H1 (cell line): ENCODE results near the gene MRFAP1. TPM values are rescaled to one million over a fixed set of nuclear protein-coding genes. Genes with fewer than 3 reads are reported as not detected.
A peak's percentile ranks its signal among the peaks of the same experiment; 100 is the strongest.

ENCODE experiments used
- CTCF ChIA-PET: fragments of 300-600 bp; sonication (Branson Sonifier 250); formaldehyde crosslinking; loops from one replicate; lab custom pipeline; 2021; ENCODE audit not compliant: partially characterized antibody; lab: Charles Lee
- POLR2A ChIA-PET: fragments of 300-600 bp; sonication (Branson Sonifier 250); formaldehyde crosslinking; loops from one replicate; lab custom pipeline; 2021; ENCODE audit warnings: inconsistent platforms; ENCODE audit not compliant: partially characterized antibody; lab: Charles Lee
- DNase-seq, 2 experiments: peaks; one replicate each; pipeline versions ENCODE4 v3.0.0 to v3.0.0-alpha.2; 2010 to 2022; ENCODE audit warnings: low spot score in 2 of 2, low read depth in 1 of 2, mixed read lengths in 1 of 2
- FAIRE-seq: peaks from 2 replicates; lab custom pipeline; 2011; peaks lifted over from hg19 to GRCh38; lab: Jason Lieb, UNC
- H2AFZ ChIP-seq: 2 replicates; pipeline ENCODE4 v1.8.1; 2012; ENCODE audit warnings: low read length, inconsistent platforms
- H2AK5ac ChIP-seq: 2 replicates; pipeline ENCODE4 v1.6.1; 2013; ENCODE audit warnings: low read depth, low read length
- H2BK120ac ChIP-seq: replicated peaks from 2 replicates; pipeline ENCODE3; 2013; ENCODE audit warnings: low read depth, low read length, inconsistent platforms
- H2BK12ac ChIP-seq: 2 replicates; pipeline ENCODE4 v1.6.1; 2013; ENCODE audit warnings: low read depth, low read length
- H2BK15ac ChIP-seq: 2 replicates; pipeline ENCODE4 v1.6.1; 2013; ENCODE audit warnings: low read length
- H2BK20ac ChIP-seq: 2 replicates; pipeline ENCODE4 v1.6.1; 2013; ENCODE audit warnings: low read length
- H2BK5ac ChIP-seq: 2 replicates; pipeline ENCODE4 v1.6.1; 2013; ENCODE audit warnings: low read depth, low read length
- H3K14ac ChIP-seq: 2 replicates; pipeline ENCODE4 v1.6.1; 2013; ENCODE audit warnings: inconsistent platforms; ENCODE audit not compliant: insufficient read length
- H3K18ac ChIP-seq: 2 replicates; pipeline ENCODE4 v1.6.1; 2013; ENCODE audit warnings: low read length; ENCODE audit errors: extremely low read depth
- H3K23ac ChIP-seq: 2 replicates; pipeline ENCODE4 v1.6.1; 2013; ENCODE audit warnings: inconsistent platforms; ENCODE audit not compliant: insufficient read length
- H3K23me2 ChIP-seq: 2 replicates; pipeline ENCODE4 v1.6.1; 2013; ENCODE audit warnings: low read depth, low read length
- H3K27ac ChIP-seq: 2 replicates; pipeline ENCODE4 v1.6.1; 2011; ENCODE audit warnings: low read depth, low read length, inconsistent platforms
- H3K27me3 ChIP-seq, 4 experiments: replicated peaks in 1 of 4; 1 replicate in 1 of 4; 2 replicates in 3 of 4; pipeline versions ENCODE4 v1.6.1 to v1.8.1; 2011 to 2013; ENCODE audit warnings: low read length in 3 of 4, mild to moderate bottlenecking in 3 of 4, inconsistent platforms in 2 of 4, mixed read lengths in 2 of 4, moderate library complexity in 1 of 4; ENCODE audit not compliant: control insufficient read depth in 3 of 4, insufficient read depth in 3 of 4; ENCODE audit errors: extremely low read depth in 1 of 4
- H3K36me3 ChIP-seq, 4 experiments: 2 replicates each; pipeline versions ENCODE4 v1.6.1 to v1.8.1; 2011 to 2013; ENCODE audit warnings: mild to moderate bottlenecking in 4 of 4, low read length in 3 of 4, moderate library complexity in 2 of 4, control low read depth in 1 of 4, inconsistent platforms in 1 of 4; ENCODE audit not compliant: insufficient read depth in 4 of 4, control insufficient read depth in 2 of 4
- H3K4ac ChIP-seq: replicated peaks from 2 replicates; pipeline ENCODE3; 2013; ENCODE audit warnings: low read length, low read depth, mixed read lengths, inconsistent platforms; ENCODE audit not compliant: insufficient read length
- H3K4me1 ChIP-seq, 4 experiments: replicated peaks in 1 of 4; 1 replicate in 1 of 4; 2 replicates in 3 of 4; pipeline versions ENCODE4 v1.6.1 to v1.8.1; 2011 to 2013; ENCODE audit warnings: low read length in 3 of 4, inconsistent platforms in 2 of 4, mixed read lengths in 1 of 4; ENCODE audit not compliant: insufficient read depth in 4 of 4, control insufficient read depth in 3 of 4
- H3K4me2 ChIP-seq, 2 experiments: 2 replicates each; pipeline versions ENCODE4 v1.6.1 to v1.8.1; 2011 to 2013; ENCODE audit warnings: low read depth in 2 of 2, low read length in 2 of 2, control low read depth in 1 of 2, inconsistent platforms in 1 of 2, mild to moderate bottlenecking in 1 of 2; ENCODE audit not compliant: insufficient read depth in 1 of 2
- H3K4me3 ChIP-seq, 4 experiments: fragments of 200-600, 300-600 bp in 1 of 4; sonication (generic), shearing (Covaris generic), sonication (Bioruptor Twin) in 1 of 4; 2 replicates each; pipeline versions ENCODE4 v1.5.1 to v1.8.1; 2011 to 2016; ENCODE audit warnings: low read length in 4 of 4, low read depth in 3 of 4, control low read depth in 2 of 4, inconsistent platforms in 2 of 4, mild to moderate bottlenecking in 2 of 4, mixed read lengths in 1 of 4, moderate library complexity in 1 of 4; ENCODE audit not compliant: insufficient read depth in 2 of 4; ENCODE audit errors: extremely low read depth in 1 of 4
- H3K56ac ChIP-seq: replicated peaks from 2 replicates; pipeline ENCODE3; 2013; ENCODE audit warnings: low read depth, mild to moderate bottlenecking, mixed read lengths, low read length, inconsistent platforms; ENCODE audit not compliant: insufficient read length
- H3K79me1 ChIP-seq: 2 replicates; pipeline ENCODE4 v1.6.1; 2013; ENCODE audit warnings: low read depth, low read length, control low read depth
- H3K79me2 ChIP-seq, 2 experiments: 2 replicates each; pipeline versions ENCODE4 v1.6.1 to v1.8.1; 2012 to 2013; ENCODE audit warnings: low read length in 2 of 2, mild to moderate bottlenecking in 2 of 2, inconsistent platforms in 1 of 2; ENCODE audit not compliant: insufficient read depth in 2 of 2, control insufficient read depth in 1 of 2
- H3K9ac ChIP-seq, 4 experiments: replicated peaks in 1 of 4; 1 replicate in 1 of 4; 2 replicates in 3 of 4; pipeline versions ENCODE4 v1.6.1 to v1.8.1; 2011 to 2013; ENCODE audit warnings: low read depth in 3 of 4, low read length in 3 of 4, control low read depth in 2 of 4, mild to moderate bottlenecking in 2 of 4, moderate library complexity in 2 of 4, inconsistent platforms in 1 of 4; ENCODE audit errors: extremely low read depth in 1 of 4
- H3K9me3 ChIP-seq, 2 experiments: 2 replicates each; pipeline versions ENCODE4 v1.6.1 to v1.8.1; 2012 to 2013; ENCODE audit warnings: mild to moderate bottlenecking in 2 of 2, moderate library complexity in 2 of 2, control low read depth in 1 of 2, inconsistent platforms in 1 of 2, low read depth in 1 of 2, low read length in 1 of 2, mixed read lengths in 1 of 2; ENCODE audit not compliant: insufficient read depth in 2 of 2
- H4K20me1 ChIP-seq, 2 experiments: replicated peaks in 1 of 2; 2 replicates each; pipeline versions ENCODE3 to v1.8.1; 2011 to 2013; ENCODE audit warnings: inconsistent platforms in 2 of 2, low read length in 2 of 2, mild to moderate bottlenecking in 1 of 2; ENCODE audit not compliant: insufficient read depth in 2 of 2, control insufficient read depth in 1 of 2
- H4K5ac ChIP-seq: 2 replicates; pipeline ENCODE4 v1.6.1; 2013; ENCODE audit warnings: low read length, low read depth, mixed read lengths, inconsistent platforms; ENCODE audit not compliant: insufficient read length
- H4K8ac ChIP-seq: 2 replicates; pipeline ENCODE4 v1.8.0; 2013; ENCODE audit warnings: mild to moderate bottlenecking, moderate library complexity, low read length, inconsistent platforms; ENCODE audit not compliant: insufficient read depth; ENCODE audit errors: extremely low read depth
- H4K91ac ChIP-seq: replicated peaks from 2 replicates; pipeline ENCODE3; 2013; ENCODE audit warnings: low read length, mixed read lengths, inconsistent platforms; ENCODE audit not compliant: insufficient read length
- KDM5A ChIP-seq: fragments of 200-600 bp; IDR thresholded peaks from 2 replicates; pipeline ENCODE4 v1.7.1; 2012; ENCODE audit warnings: mild to moderate bottlenecking, low read length, inconsistent platforms, mixed read lengths
- POLR2A ChIP-seq, 2 experiments: IDR thresholded peaks; 1 replicate in 1 of 2; 2 replicates in 1 of 2; pipeline ENCODE4 v1.6.1; 2011; ENCODE audit warnings: low read depth in 2 of 2, low read length in 2 of 2, mild to moderate bottlenecking in 2 of 2; ENCODE audit errors: control extremely low read depth in 1 of 2
- POLR2AphosphoS5 ChIP-seq: IDR thresholded peaks from 2 replicates; pipeline ENCODE4 v1.6.1; 2011; ENCODE audit warnings: low read depth, low read length
- RNF2 ChIP-seq: fragments of 200-900, 300-1000 bp; sonication (generic); IDR thresholded peaks from 2 replicates; pipeline ENCODE4 v1.7.1; 2016; ENCODE audit warnings: borderline replicate concordance, low read depth, mild to moderate bottlenecking, antibody characterized with exemption, low read length; ENCODE audit not compliant: poor library complexity, severe bottlenecking; ENCODE audit errors: missing control alignments
- WGBS, 2 experiments: shearing (Covaris generic) in 1 of 2; methylation state at CpG; one replicate each; pipeline versions ENCODE4 v1.1.6 to v1.1.7; 2013 to 2015; ENCODE audit warnings: low lambda C conversion rate in 2 of 2, mixed read lengths in 2 of 2, inconsistent platforms in 1 of 2, low coverage in 1 of 2, missing lambda C conversion rate in 1 of 2; ENCODE audit not compliant: insufficient replicate concordance in 2 of 2, insufficient coverage in 1 of 2, insufficient read length in 1 of 2; ENCODE audit errors: extremely low coverage in 1 of 2, missing lambda C conversion rate in 1 of 2; 5-methylcytosine and 5-hydroxymethylcytosine counted together
- polyA plus RNA-seq, 7 experiments: library from polyadenylated mRNA; depleted of rRNA in 3 of 7; stranded (reverse) in 5 of 7; unstranded in 2 of 7; fragments of >200 nt in 5 of 7; fragments of 200-250 nt in 2 of 7; gene quantifications; 1 replicate in 5 of 7; 2 replicates in 1 of 7; 4 replicates in 1 of 7; pipeline versions ENCODE4 v1.2.1 to v1.2.3, GENCODE V29; 2011 to 2013; ENCODE audit warnings: missing spikeins in 2 of 7, mixed read lengths in 2 of 7
- total RNA-seq: library from RNA; stranded (reverse); fragmentation: NEBNext Ultra II Directional; extraction: Animal tissue kit (Norgen Biotek cat#: 25700); gene quantifications from 2 replicates; pipeline ENCODE4 v1.2.1, GENCODE V29; 2021

Gene MRFAP1
- total and polyA plus RNA-seq, 2 of the 8 experiments (the other 6 are each of a cell fraction or from before 2014, with no cell fraction given) = 108 to 307 TPM

- Histone ChIP-seq H3K56ac (no peak overlapping the region), H2BK12ac (no peak overlapping the region), H3K4me1 (peaks cover 0 to 9% (median 0%) of the 10 kb centered on the region in 4 experiments; a peak in 3 of 7 replicates), H3K14ac (no peak overlapping the region), H3K4ac (no peak overlapping the region), H3K18ac (no peak overlapping the region), H3K36me3 (peaks cover 0 to 22% (median 9%) of the 10 kb centered on the region in 4 experiments; a peak in 5 of 8 replicates), H3K23ac (no peak overlapping the region), H3K4me3 (no peak overlapping the region), H3K4me2 (no peak overlapping the region; a peak in 1 of 4 replicates), H2BK20ac (no peak overlapping the region), H4K20me1 (peaks cover 10 to 11% of the 10 kb centered on the region in 2 experiments), H3K79me1 (peaks cover 7% of the 10 kb centered on the region), H2BK5ac (no peak overlapping the region), H2BK15ac (no peak overlapping the region), H2BK120ac (no peak overlapping the region), H2AK5ac (no peak overlapping the region), H4K5ac (no peak overlapping the region), H3K27ac (no peak overlapping the region), H3K23me2 (peaks cover 10% of the 10 kb centered on the region), H4K8ac (no peak overlapping the region), H3K79me2 (peaks cover 9 to 29% of the 10 kb centered on the region in 2 experiments), H4K91ac (no peak overlapping the region), H2AFZ (no peak overlapping the region), H3K9me3 (no peaks in the 10 kb centered on the region), H3K27me3 (no peaks in the 10 kb centered on the region), H3K9ac (no peak overlapping the region; a peak in 1 of 7 replicates)
- POLR2A ChIA-PET = interaction anchor here (0.5 to 5.7 kb wide), 8 partner anchors 9 to 432 kb away, joined by 3 to 36 read pairs (median 4); a partner anchor contains a TSS
- CTCF ChIA-PET = interaction anchor here (0.8 to 1.5 kb wide), 4 partner anchors 34 to 97 kb away, joined by 3 to 5 read pairs (median 4); no protein-coding TSS in a partner anchor
- no peak for FAIRE-seq
- WGBS, 2 experiments = 89% methylated on average over 8 of the region's 8 CpGs; no CpG with 5 or more reads in 1 of the 2 experiments
- DNase-seq = no peak
- TF ChIP-seq KDM5A (no peak), POLR2A (IDR thresholded peaks at IDR 0.05; ENCODE audit: control extremely low read depth in 1 of 2, low read depth in 2 of 2, low read length in 2 of 2) (0 out of 3 replicates have a peak, but pooled peaks of 1 of the 2 experiments have one; percentile 29), RNF2 (no peak), POLR2AphosphoS5 (0 out of 2 replicates have a peak, but pooled peaks have one; percentile 15)
These were observed 2.8 kb downstream of the MRFAP1 start for GRCh38 chr4:6643141-6643847.
